ENCODE measurements around the gene C1QA.

DNA sequence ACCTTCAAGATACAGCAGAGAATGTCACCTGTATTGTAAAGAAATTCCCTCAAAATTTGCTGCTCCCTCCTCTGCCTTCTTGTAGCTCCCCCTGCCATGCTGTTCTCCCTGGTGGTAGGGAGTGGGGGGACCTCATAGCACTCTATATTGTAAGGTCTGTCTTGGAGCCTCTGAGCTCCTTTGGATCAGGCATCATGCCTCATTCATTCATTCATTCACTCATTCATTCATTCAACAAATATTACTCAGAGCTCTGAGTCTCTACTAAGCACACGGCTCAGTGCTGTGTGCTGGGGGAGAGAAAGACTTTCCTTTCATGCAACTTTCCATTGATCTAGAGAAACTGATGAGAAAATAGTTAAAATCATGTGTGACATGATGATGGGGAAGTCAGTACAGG lies 47.1 kb downstream of the C1QA start:
- no peak for TF ChIP-seq POLR2A (IDR thresholded peaks at IDR 0.05; ENCODE audit: low read depth, low read length)
- TF ChIP-seq, protein P1, sequence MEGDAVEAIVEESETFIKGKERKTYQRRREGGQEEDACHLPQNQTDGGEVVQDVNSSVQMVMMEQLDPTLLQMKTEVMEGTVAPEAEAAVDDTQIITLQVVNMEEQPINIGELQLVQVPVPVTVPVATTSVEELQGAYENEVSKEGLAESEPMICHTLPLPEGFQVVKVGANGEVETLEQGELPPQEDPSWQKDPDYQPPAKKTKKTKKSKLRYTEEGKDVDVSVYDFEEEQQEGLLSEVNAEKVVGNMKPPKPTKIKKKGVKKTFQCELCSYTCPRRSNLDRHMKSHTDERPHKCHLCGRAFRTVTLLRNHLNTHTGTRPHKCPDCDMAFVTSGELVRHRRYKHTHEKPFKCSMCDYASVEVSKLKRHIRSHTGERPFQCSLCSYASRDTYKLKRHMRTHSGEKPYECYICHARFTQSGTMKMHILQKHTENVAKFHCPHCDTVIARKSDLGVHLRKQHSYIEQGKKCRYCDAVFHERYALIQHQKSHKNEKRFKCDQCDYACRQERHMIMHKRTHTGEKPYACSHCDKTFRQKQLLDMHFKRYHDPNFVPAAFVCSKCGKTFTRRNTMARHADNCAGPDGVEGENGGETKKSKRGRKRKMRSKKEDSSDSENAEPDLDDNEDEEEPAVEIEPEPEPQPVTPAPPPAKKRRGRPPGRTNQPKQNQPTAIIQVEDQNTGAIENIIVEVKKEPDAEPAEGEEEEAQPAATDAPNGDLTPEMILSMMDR (conservative IDR thresholded peaks at IDR 0.05; ENCODE audit: low read depth, low read length): no peak
- no peak for TF ChIP-seq RCOR1 (IDR thresholded peaks at IDR 0.05; ENCODE audit: insufficient replicate concordance, low read length)
- no peak for TF ChIP-seq MXI1 (IDR thresholded peaks at IDR 0.05; ENCODE audit: borderline replicate concordance, low read depth, low read length)

Data from IMR-90 (cell line).